GM18498 (cell line): ENCODE results near the gene RGS1.

ENCODE experiments used
- ATAC-seq: cut with Tn5 transposase; IDR thresholded peaks from one replicate; pipeline ENCODE4 v1.9.1; 2021; ENCODE audit warnings: mild to moderate bottlenecking, moderate library complexity; ENCODE audit not compliant: unreplicated experiment

Gene RGS1

GRCh38 chr1:192579010-192579738 lies 3.6 kb downstream of the RGS1 start:
- ATAC-seq: peak; percentile 24

- ATAC-seq: peak; percentile 34
Observed at GRCh38 chr1:192580351-192580962, 4.9 kb downstream of the RGS1 start.

GRCh38 chr1:192581131-192581927 lies 5.8 kb downstream of the RGS1 start:
- ATAC-seq: peak; percentile 12

- no peak for ATAC-seq
Observed at GRCh38 chr1:192584866-192585265, 9.3 kb downstream of the RGS1 start.

- no peak for ATAC-seq
Observed at GRCh38 chr1:192587386-192588266, 12.1 kb downstream of the RGS1 start.

- ATAC-seq: no peak
Observed at GRCh38 chr1:192588546-192588945, 13.0 kb downstream of the RGS1 start.

GRCh38 chr1:192589813-192590212 lies 14.2 kb downstream of the RGS1 start:
- ATAC-seq: no peak

GRCh38 chr1:192592517-192592916 lies 16.9 kb downstream of the RGS1 start:
- no peak for ATAC-seq

GRCh38 chr1:192592981-192593708 lies 17.6 kb downstream of the RGS1 start:
- ATAC-seq: no peak

GRCh38 chr1:192595299-192595698 lies 19.7 kb downstream of the RGS1 start:
- ATAC-seq: no peak

- ATAC-seq: no peak
Observed at GRCh38 chr1:192598589-192598988, 23.0 kb downstream of the RGS1 start.

- ATAC-seq: no peak
Observed at GRCh38 chr1:192600275-192600674, 24.7 kb downstream of the RGS1 start.

GRCh38 chr1:192601143-192601542 lies 25.6 kb downstream of the RGS1 start:
- ATAC-seq: peak; percentile 55

- ATAC-seq: peak; percentile 27
Observed at GRCh38 chr1:192601567-192601966, 26.0 kb downstream of the RGS1 start.

GRCh38 chr1:192602757-192603156 lies 27.2 kb downstream of the RGS1 start:
- ATAC-seq: no peak

GRCh38 chr1:192603218-192603787 lies 27.7 kb downstream of the RGS1 start:
- ATAC-seq: no peak

- peak; percentile 35 for ATAC-seq
Observed at GRCh38 chr1:192604979-192605620, 29.5 kb downstream of the RGS1 start.

- ATAC-seq: no peak
Observed at GRCh38 chr1:192608671-192609070, 33.1 kb downstream of the RGS1 start.
